GM12878 (cell line): ENCODE data around the gene LRWD1. TPM values are rescaled to one million over a fixed set of nuclear protein-coding genes. Genes with fewer than 3 reads are reported as not detected.
A peak's percentile ranks its signal among the peaks of the same experiment; 100 is the strongest.

Experiments
- BACH1 ChIP-seq: fragments of 450-650 bp; IDR thresholded peaks from 2 replicates; pipeline ENCODE4 v1.6.1; 2017; ENCODE audit warnings: mild to moderate bottlenecking, borderline replicate concordance
- BCL11A ChIP-seq: IDR thresholded peaks from 2 replicates; pipeline ENCODE4 v1.6.1; 2011; ENCODE audit warnings: low read depth, low read length
- DPF2 ChIP-seq: fragments of 450-650 bp; IDR thresholded peaks from 2 replicates; pipeline ENCODE4 v1.6.1; 2017; ENCODE audit warnings: mild to moderate bottlenecking
- ETV6 ChIP-seq, 2 experiments: fragments of 450-650 bp in 1 of 2; IDR thresholded peaks in 1 of 2; conservative IDR thresholded peaks in 1 of 2; 2 replicates each; pipeline ENCODE4 v1.6.1; 2014; ENCODE audit warnings: antibody characterized with exemption in 1 of 2, borderline replicate concordance in 1 of 2, low read depth in 1 of 2, mild to moderate bottlenecking in 1 of 2, moderate library complexity in 1 of 2
- GATAD2B ChIP-seq: fragments of 450-650 bp; conservative IDR thresholded peaks from 2 replicates; pipeline ENCODE4 v1.6.1; 2017; ENCODE audit warnings: low read depth, mild to moderate bottlenecking, moderate library complexity
- HDAC6 ChIP-seq: fragments of 200-600 bp; sonication (generic); IDR thresholded peaks from one replicate; pipeline ENCODE4 v1.8.0; 2017; ENCODE audit warnings: antibody characterized with exemption; ENCODE audit not compliant: unreplicated experiment
- IKZF1 ChIP-seq: fragments of 450-650 bp; conservative IDR thresholded peaks from 2 replicates; pipeline ENCODE4 v1.6.1; 2017; ENCODE audit warnings: antibody characterized with exemption, mild to moderate bottlenecking
- LARP7 ChIP-seq: fragments of 450-650 bp; IDR thresholded peaks from 2 replicates; pipeline ENCODE4 v1.6.1; 2017; ENCODE audit warnings: mild to moderate bottlenecking
- NR2C1 ChIP-seq: fragments of 450-650 bp; IDR thresholded peaks from 2 replicates; pipeline ENCODE4 v1.6.1; 2017; ENCODE audit warnings: antibody characterized with exemption, mild to moderate bottlenecking, moderate library complexity
- POU2F2 ChIP-seq: IDR thresholded peaks from 3 replicates; pipeline ENCODE4 v1.6.1; 2011; ENCODE audit warnings: low read depth, mild to moderate bottlenecking, low read length, borderline replicate concordance
- RAD51 ChIP-seq: fragments of 450-650 bp; IDR thresholded peaks from 2 replicates; pipeline ENCODE4 v1.6.1; 2016; ENCODE audit warnings: moderate library complexity, mild to moderate bottlenecking, inconsistent platforms
- RB1 ChIP-seq: fragments of 450-650 bp; formaldehyde crosslinking; IDR thresholded peaks from 2 replicates; pipeline ENCODE4 v1.6.1; 2017; ENCODE audit warnings: mild to moderate bottlenecking, borderline replicate concordance
- RELA ChIP-seq: fragments of 450-650 bp; IDR thresholded peaks from 2 replicates; pipeline ENCODE4 v1.8.0; 2014; ENCODE audit warnings: borderline replicate concordance; ENCODE audit not compliant: partially characterized antibody
- SIN3A ChIP-seq: IDR thresholded peaks from 2 replicates; pipeline ENCODE4 v1.6.1; 2012; ENCODE audit warnings: low read depth, low read length, improper control_type of control experiment
- SMAD5 ChIP-seq: IDR thresholded peaks from 2 replicates; pipeline ENCODE4 v1.6.1; 2016; ENCODE audit warnings: antibody characterized with exemption, low read depth
- SMARCA5 ChIP-seq: fragments of 450-650 bp; IDR thresholded peaks from 2 replicates; pipeline ENCODE4 v1.6.1; 2017; ENCODE audit warnings: mild to moderate bottlenecking
- STAT1 ChIP-seq: fragments of 450-650 bp; conservative IDR thresholded peaks from 2 replicates; pipeline ENCODE4 v1.6.1; 2014; ENCODE audit warnings: antibody characterized with exemption, mild to moderate bottlenecking
- TARDBP ChIP-seq: IDR thresholded peaks from 2 replicates; pipeline ENCODE4 v1.6.1; 2016; ENCODE audit warnings: borderline replicate concordance
- TBL1XR1 ChIP-seq: IDR thresholded peaks from 2 replicates; pipeline ENCODE4 v1.6.1; 2012; ENCODE audit warnings: low read depth, low read length, improper control_type of control experiment
- ZZZ3 ChIP-seq: IDR thresholded peaks from 2 replicates; pipeline ENCODE4 v1.6.1; 2011; ENCODE audit warnings: low read depth; ENCODE audit not compliant: control insufficient read depth, insufficient read length
- polyA plus RNA-seq, 11 experiments: library from polyadenylated mRNA; depleted of rRNA in 4 of 11; unstranded in 6 of 11; stranded (reverse) in 5 of 11; fragments of >200 nt; fragmentation: Nextera tagmentation in 4 of 11; fragmentation: Illumina TruSeq in 1 of 11; extraction: Ambion mirVana in 4 of 11; extraction: Trizol in 1 of 11; gene quantifications; 1 replicate in 1 of 11; 2 replicates in 10 of 11; pipeline versions ENCODE4 v1.2.1 to v1.2.3, GENCODE V29; 2011 to 2016; ENCODE audit warnings: inconsistent platforms in 2 of 11, missing spikeins in 2 of 11, low read depth in 1 of 11
- total RNA-seq, 4 experiments: library from RNA; depleted of rRNA in 3 of 4; stranded (reverse); fragments of >200 nt in 3 of 4; fragmentation: Illumina TruSeq in 1 of 4; extraction: Trizol in 1 of 4; gene quantifications; 2 replicates each; pipeline versions ENCODE4 v1.2.1 to v1.2.3, GENCODE V29; 2013 to 2021
- TF ChIP-seq, protein P1 (sequence below): fragments of 450-650 bp; IDR thresholded peaks from 2 replicates; pipeline ENCODE4 v1.6.1; 2017; ENCODE audit warnings: antibody characterized with exemption, mild to moderate bottlenecking, moderate library complexity
- TF ChIP-seq, protein P2 (sequence below): fragments of 450-650 bp; IDR thresholded peaks from 2 replicates; pipeline ENCODE4 v1.6.1; 2017; ENCODE audit warnings: mild to moderate bottlenecking, moderate library complexity
- TF ChIP-seq, protein P3 (sequence below): fragments of 450-650 bp; IDR thresholded peaks from 2 replicates; pipeline ENCODE4 v1.6.1; 2016; ENCODE audit warnings: mild to moderate bottlenecking

Gene LRWD1
- total and polyA plus RNA-seq, 10 of the 15 experiments (the other 5 are each of a cell fraction or from before 2014, with no cell fraction given): 0.40 to 64.4 (median 26.1) TPM

DNA sequence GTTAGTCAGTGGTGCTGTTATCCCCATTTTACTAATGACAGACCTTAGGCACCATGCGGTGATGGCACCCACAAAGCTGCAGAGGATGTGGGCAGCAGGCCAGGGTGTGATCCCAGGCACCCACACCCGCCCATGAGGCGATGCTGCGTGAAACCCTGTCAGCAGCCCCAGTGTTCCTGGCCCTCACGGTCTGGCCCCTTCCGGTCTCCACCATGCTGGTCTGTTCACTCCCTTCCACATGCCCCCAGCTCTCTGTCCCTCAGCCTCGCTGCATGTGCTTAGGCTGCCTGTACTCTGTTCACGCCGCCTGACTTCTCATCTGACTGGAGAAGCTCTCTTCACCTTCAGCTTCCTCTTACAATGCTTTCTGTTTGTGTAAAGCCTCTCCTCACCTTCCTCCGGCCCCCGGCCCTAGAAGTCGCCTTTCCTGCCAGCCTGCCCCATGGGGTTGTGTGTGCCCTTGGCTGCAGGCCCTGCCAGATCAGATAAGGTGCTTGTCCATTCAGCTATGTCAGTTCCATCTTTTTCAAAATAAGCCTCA lies 49.0 kb upstream of the LRWD1 start (continued):
- TF ChIP-seq, protein P1, sequence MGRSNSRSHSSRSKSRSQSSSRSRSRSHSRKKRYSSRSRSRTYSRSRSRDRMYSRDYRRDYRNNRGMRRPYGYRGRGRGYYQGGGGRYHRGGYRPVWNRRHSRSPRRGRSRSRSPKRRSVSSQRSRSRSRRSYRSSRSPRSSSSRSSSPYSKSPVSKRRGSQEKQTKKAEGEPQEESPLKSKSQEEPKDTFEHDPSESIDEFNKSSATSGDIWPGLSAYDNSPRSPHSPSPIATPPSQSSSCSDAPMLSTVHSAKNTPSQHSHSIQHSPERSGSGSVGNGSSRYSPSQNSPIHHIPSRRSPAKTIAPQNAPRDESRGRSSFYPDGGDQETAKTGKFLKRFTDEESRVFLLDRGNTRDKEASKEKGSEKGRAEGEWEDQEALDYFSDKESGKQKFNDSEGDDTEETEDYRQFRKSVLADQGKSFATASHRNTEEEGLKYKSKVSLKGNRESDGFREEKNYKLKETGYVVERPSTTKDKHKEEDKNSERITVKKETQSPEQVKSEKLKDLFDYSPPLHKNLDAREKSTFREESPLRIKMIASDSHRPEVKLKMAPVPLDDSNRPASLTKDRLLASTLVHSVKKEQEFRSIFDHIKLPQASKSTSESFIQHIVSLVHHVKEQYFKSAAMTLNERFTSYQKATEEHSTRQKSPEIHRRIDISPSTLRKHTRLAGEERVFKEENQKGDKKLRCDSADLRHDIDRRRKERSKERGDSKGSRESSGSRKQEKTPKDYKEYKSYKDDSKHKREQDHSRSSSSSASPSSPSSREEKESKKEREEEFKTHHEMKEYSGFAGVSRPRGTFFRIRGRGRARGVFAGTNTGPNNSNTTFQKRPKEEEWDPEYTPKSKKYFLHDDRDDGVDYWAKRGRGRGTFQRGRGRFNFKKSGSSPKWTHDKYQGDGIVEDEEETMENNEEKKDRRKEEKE: no peak
- TF ChIP-seq, protein P2, sequence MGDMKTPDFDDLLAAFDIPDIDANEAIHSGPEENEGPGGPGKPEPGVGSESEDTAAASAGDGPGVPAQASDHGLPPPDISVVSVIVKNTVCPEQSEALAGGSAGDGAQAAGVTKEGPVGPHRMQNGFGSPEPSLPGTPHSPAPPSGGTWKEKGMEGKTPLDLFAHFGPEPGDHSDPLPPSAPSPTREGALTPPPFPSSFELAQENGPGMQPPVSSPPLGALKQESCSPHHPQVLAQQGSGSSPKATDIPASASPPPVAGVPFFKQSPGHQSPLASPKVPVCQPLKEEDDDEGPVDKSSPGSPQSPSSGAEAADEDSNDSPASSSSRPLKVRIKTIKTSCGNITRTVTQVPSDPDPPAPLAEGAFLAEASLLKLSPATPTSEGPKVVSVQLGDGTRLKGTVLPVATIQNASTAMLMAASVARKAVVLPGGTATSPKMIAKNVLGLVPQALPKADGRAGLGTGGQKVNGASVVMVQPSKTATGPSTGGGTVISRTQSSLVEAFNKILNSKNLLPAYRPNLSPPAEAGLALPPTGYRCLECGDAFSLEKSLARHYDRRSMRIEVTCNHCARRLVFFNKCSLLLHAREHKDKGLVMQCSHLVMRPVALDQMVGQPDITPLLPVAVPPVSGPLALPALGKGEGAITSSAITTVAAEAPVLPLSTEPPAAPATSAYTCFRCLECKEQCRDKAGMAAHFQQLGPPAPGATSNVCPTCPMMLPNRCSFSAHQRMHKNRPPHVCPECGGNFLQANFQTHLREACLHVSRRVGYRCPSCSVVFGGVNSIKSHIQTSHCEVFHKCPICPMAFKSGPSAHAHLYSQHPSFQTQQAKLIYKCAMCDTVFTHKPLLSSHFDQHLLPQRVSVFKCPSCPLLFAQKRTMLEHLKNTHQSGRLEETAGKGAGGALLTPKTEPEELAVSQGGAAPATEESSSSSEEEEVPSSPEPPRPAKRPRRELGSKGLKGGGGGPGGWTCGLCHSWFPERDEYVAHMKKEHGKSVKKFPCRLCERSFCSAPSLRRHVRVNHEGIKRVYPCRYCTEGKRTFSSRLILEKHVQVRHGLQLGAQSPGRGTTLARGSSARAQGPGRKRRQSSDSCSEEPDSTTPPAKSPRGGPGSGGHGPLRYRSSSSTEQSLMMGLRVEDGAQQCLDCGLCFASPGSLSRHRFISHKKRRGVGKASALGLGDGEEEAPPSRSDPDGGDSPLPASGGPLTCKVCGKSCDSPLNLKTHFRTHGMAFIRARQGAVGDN: peak; percentile 94
- TF ChIP-seq STAT1 (no peak), GATAD2B (peak; percentile 70), ETV6 (conservative IDR thresholded peaks at IDR 0.05 in 1 of 2, IDR thresholded peaks at IDR 0.05 in 1 of 2; ENCODE audit: borderline replicate concordance in 1 of 2, low read depth in 1 of 2) (no peak), DPF2 (peak; percentile 69), TARDBP (no peak), HDAC6 (no peak), SMAD5 (no peak), NR2C1 (no peak), LARP7 (0 out of 2 replicates have a peak, but pooled peaks have one; percentile 54), ZZZ3 (no peak), BCL11A (no peak), POU2F2 (0 out of 3 replicates have a peak, but pooled peaks have one; percentile 28), IKZF1 (peak; percentile 68; the same call in 1 of the 2 replicates), BACH1 (no peak; the same call in 1 of the 2 replicates), RELA (no peak), RB1 (no peak), RAD51 (no peak), SMARCA5 (no peak), TBL1XR1 (0 out of 2 replicates have a peak, but pooled peaks have one; percentile 27), SIN3A (peak; percentile 58; the same call in 1 of the 2 replicates)
- TF ChIP-seq, protein P3, sequence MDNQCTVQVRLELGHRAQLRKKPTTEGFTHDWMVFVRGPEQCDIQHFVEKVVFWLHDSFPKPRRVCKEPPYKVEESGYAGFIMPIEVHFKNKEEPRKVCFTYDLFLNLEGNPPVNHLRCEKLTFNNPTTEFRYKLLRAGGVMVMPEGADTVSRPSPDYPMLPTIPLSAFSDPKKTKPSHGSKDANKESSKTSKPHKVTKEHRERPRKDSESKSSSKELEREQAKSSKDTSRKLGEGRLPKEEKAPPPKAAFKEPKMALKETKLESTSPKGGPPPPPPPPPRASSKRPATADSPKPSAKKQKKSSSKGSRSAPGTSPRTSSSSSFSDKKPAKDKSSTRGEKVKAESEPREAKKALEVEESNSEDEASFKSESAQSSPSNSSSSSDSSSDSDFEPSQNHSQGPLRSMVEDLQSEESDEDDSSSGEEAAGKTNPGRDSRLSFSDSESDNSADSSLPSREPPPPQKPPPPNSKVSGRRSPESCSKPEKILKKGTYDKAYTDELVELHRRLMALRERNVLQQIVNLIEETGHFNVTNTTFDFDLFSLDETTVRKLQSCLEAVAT: 0 out of 2 replicates have a peak, but pooled peaks have one; percentile 7
